GM23248 (cell line): ENCODE data around the gene AVL9. TPM values are rescaled to one million over a fixed set of nuclear protein-coding genes. Genes with fewer than 3 reads are reported as not detected.

Source experiments
- DNase-seq: peaks from one replicate; pipeline ENCODE4 v3.0.0-alpha.2; 2015
- H2AFZ ChIP-seq: fragments of 200-600 bp; sonication (generic); 2 replicates; pipeline ENCODE4 v1.6.1; 2016; ENCODE audit warnings: antibody characterized with exemption
- H3F3A ChIP-seq: fragments of 200-600 bp; sonication (generic); 2 replicates; pipeline ENCODE4 v1.6.1; 2016; ENCODE audit warnings: mild to moderate bottlenecking, antibody characterized with exemption, mixed run types; ENCODE audit not compliant: insufficient read depth
- H3K27ac ChIP-seq: fragments of 200-600 bp; sonication (generic); 2 replicates; pipeline ENCODE4 v1.5.1; 2016; ENCODE audit warnings: mild to moderate bottlenecking
- H3K27me3 ChIP-seq: fragments of 200-600 bp; sonication (generic); replicated peaks from 2 replicates; pipeline ENCODE4 v1.6.1; 2016; ENCODE audit warnings: mild to moderate bottlenecking; ENCODE audit not compliant: insufficient read depth
- H3K36me3 ChIP-seq: fragments of 200-600 bp; sonication (generic); 2 replicates; pipeline ENCODE4 v1.6.1; 2016; ENCODE audit warnings: low read depth, mild to moderate bottlenecking
- H3K4me1 ChIP-seq: fragments of 200-600 bp; sonication (generic); 2 replicates; pipeline ENCODE4 v1.6.1; 2016; ENCODE audit warnings: mild to moderate bottlenecking; ENCODE audit not compliant: insufficient read depth
- H3K4me2 ChIP-seq: fragments of 200-600 bp; sonication (generic); one replicate; pipeline ENCODE4 v1.6.1; 2016; ENCODE audit warnings: mild to moderate bottlenecking; ENCODE audit not compliant: unreplicated experiment
- H3K4me3 ChIP-seq: fragments of 200-600 bp; sonication (generic); 2 replicates; pipeline ENCODE4 v1.5.1; 2016; ENCODE audit warnings: mild to moderate bottlenecking
- H3K79me2 ChIP-seq: fragments of 200-600 bp; sonication (generic); 2 replicates; pipeline ENCODE4 v1.6.1; 2016; ENCODE audit warnings: mild to moderate bottlenecking; ENCODE audit not compliant: insufficient read depth
- H3K9ac ChIP-seq: fragments of 200-600 bp; sonication (generic); 2 replicates; pipeline ENCODE4 v1.6.1; 2016; ENCODE audit warnings: mild to moderate bottlenecking
- H3K9me2 ChIP-seq: fragments of 200-600 bp; sonication (generic); 2 replicates; pipeline ENCODE4 v1.6.1; 2016; ENCODE audit warnings: mixed run types, mild to moderate bottlenecking, moderate library complexity; ENCODE audit not compliant: insufficient read depth
- H3K9me3 ChIP-seq: fragments of 200-600 bp; sonication (generic); one replicate; pipeline ENCODE4 v1.6.1; 2017; ENCODE audit warnings: low read depth
- H4K20me1 ChIP-seq: fragments of 200-600 bp; sonication (generic); 2 replicates; pipeline ENCODE4 v1.6.0; 2016; ENCODE audit not compliant: insufficient read depth
- EZH2 ChIP-seq: fragments of 200-600 bp; sonication (generic); IDR thresholded peaks from 2 replicates; pipeline ENCODE4 v1.6.1; 2018; ENCODE audit warnings: antibody characterized with exemption, mild to moderate bottlenecking; ENCODE audit not compliant: insufficient read depth, poor library complexity, severe bottlenecking
- EZH2phosphoT487 ChIP-seq: fragments of 200-600 bp; sonication (generic); IDR thresholded peaks from 2 replicates; pipeline ENCODE4 v1.6.1; 2018; ENCODE audit warnings: antibody characterized with exemption, moderate library complexity, mild to moderate bottlenecking, low read depth; ENCODE audit not compliant: insufficient read depth
- WGBS, 2 experiments: methylation state at CpG; one replicate each; pipeline ENCODE4 v1.1.6; 2015 to 2017; ENCODE audit warnings: low lambda C conversion rate in 2 of 2, low coverage in 1 of 2; ENCODE audit errors: missing lambda C conversion rate in 2 of 2; 5-methylcytosine and 5-hydroxymethylcytosine counted together
- in situ Hi-C: fragments of 300-500 bp; cut with MboI; formaldehyde crosslinking; loops from 2 replicates; pipeline ENCODE4 v1.15.0; 2020
- polyA plus RNA-seq: library from polyadenylated mRNA; unstranded; fragments of >200 nt; fragmentation: Nextera tagmentation; extraction: Ambion mirVana; gene quantifications from 2 replicates; pipeline ENCODE4 v1.2.1, GENCODE V29; 2016
- total RNA-seq: library from RNA; depleted of rRNA; stranded (reverse); fragments of >200 nt; shearing (Covaris generic); gene quantifications from 2 replicates; pipeline ENCODE4 v1.2.3, GENCODE V29; 2014

AVL9 gene
- total and polyA plus RNA-seq, 2 experiments from 2014 or later, result 5.1 to 12.0 TPM

- Histone ChIP-seq H3K4me3 (no peak overlapping the region), H3K9me3 (no peaks in the 10 kb centered on the region), H3F3A (no peaks in the 10 kb centered on the region), H3K27ac (no peak overlapping the region), H3K4me2 (no peak overlapping the region), H4K20me1 (no peaks in the 10 kb centered on the region), H3K9me2 (no peaks in the 10 kb centered on the region), H3K36me3 (peaks cover 30% of the 10 kb centered on the region), H3K27me3 (no peaks in the 10 kb centered on the region), H3K4me1 (no peaks in the 10 kb centered on the region), H2AFZ (no peak overlapping the region), H3K9ac (no peak overlapping the region), H3K79me2 (peaks cover 38% of the 10 kb centered on the region)
- WGBS, 2 experiments, result 96 to 97% methylated on average over 8 of the region's 8 CpGs
- TF ChIP-seq EZH2, result no peak
- TF ChIP-seq EZH2phosphoT487, result no peak
- in situ Hi-C loops, result no loop called here
- DNase-seq, result no peak
These were observed 74.3 kb downstream of the AVL9 start for GRCh38 chr7:32569388-32570289.

GRCh38 chr7:32573110-32573687 is 77.9 kb downstream of the AVL9 start:
- Histone ChIP-seq H3K4me1 (no peaks in the 10 kb centered on the region), H2AFZ (no peak overlapping the region), H4K20me1 (no peaks in the 10 kb centered on the region), H3K9ac (no peak overlapping the region), H3F3A (no peaks in the 10 kb centered on the region), H3K27ac (no peak overlapping the region), H3K4me3 (no peak overlapping the region), H3K9me2 (no peaks in the 10 kb centered on the region), H3K27me3 (no peaks in the 10 kb centered on the region), H3K4me2 (no peak overlapping the region), H3K79me2 (peaks cover 19% of the 10 kb centered on the region), H3K9me3 (no peaks in the 10 kb centered on the region), H3K36me3 (peaks cover 49% of the 10 kb centered on the region)
- WGBS, 2 experiments, result 86 to 88% methylated on average over 12 of the region's 12 CpGs
- TF ChIP-seq EZH2phosphoT487 (no peak), EZH2 (no peak)
- in situ Hi-C loops, result no loop called here
- no peak for DNase-seq

DNA sequence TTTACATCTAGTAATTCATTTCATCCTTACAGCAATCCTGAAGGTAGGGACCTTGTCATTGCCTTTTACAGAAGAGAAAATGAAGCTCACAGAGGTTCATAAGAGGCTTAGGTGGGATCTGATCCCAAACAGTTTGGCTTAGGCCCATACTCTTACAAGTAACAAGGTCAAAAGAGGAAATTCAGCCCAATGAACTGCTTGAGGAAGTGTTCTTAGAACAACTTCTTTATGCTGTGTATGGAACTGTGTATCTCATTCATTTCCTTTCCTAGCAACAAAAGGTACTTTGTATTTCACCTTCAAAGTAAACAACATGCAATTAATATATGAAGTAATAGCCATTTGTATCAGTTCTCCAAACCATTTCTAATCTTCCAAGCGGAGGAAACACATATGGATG is 79.3 kb downstream of the AVL9 start:
- Histone ChIP-seq H3K36me3 (peaks cover 49% of the 10 kb centered on the region), H3K9ac (no peak overlapping the region)

GRCh38 chr7:32577421-32577820 is 82.1 kb downstream of the AVL9 start:
- Histone ChIP-seq H3K27me3 (no peaks in the 10 kb centered on the region), H3K9me3 (no peaks in the 10 kb centered on the region), H3K4me3 (no peak overlapping the region), H3K4me1 (peaks cover 10% of the 10 kb centered on the region), H3K27ac (no peak overlapping the region), H3K9me2 (no peaks in the 10 kb centered on the region), H3K36me3 (peaks cover 65% of the 10 kb centered on the region), H2AFZ (no peak overlapping the region), H3K4me2 (no peak overlapping the region), H3K79me2 (no peaks in the 10 kb centered on the region), H3K9ac (no peak overlapping the region), H3F3A (peaks cover 19% of the 10 kb centered on the region), H4K20me1 (no peaks in the 10 kb centered on the region)
- DNase-seq, result no peak
- WGBS, 2 experiments, result 98 to 100% methylated on average over 2 of the region's 2 CpGs
- in situ Hi-C loops, result no loop called here
- TF ChIP-seq EZH2phosphoT487, result no peak

More for the DNA sequence above, 79.3 kb downstream of the AVL9 start:
- H3K4me3 ChIP-seq, result no peak overlapping the region
- 97 to 98% methylated on average over 1 of the region's 1 CpG for WGBS, 2 experiments
- in situ Hi-C loops, result no loop called here
- no peak overlapping the region for H3K27ac ChIP-seq
- H3K4me1 ChIP-seq, result no peaks in the 10 kb centered on the region
- H3K9me2 ChIP-seq, result no peaks in the 10 kb centered on the region
- no peak overlapping the region for H2AFZ ChIP-seq
- H3F3A ChIP-seq, result no peaks in the 10 kb centered on the region
- TF ChIP-seq EZH2phosphoT487 (no peak), EZH2 (no peak)
- H4K20me1 ChIP-seq, result no peaks in the 10 kb centered on the region
- no peak overlapping the region for H3K4me2 ChIP-seq
- peaks cover 4% of the 10 kb centered on the region; the same call in 1 of the 2 replicates for H3K79me2 ChIP-seq
- no peaks in the 10 kb centered on the region for H3K27me3 ChIP-seq
- H3K9me3 ChIP-seq, result no peaks in the 10 kb centered on the region
- no peak for DNase-seq
